ENCODE data around the gene TRANK1. TPM values are rescaled to one million over a fixed set of nuclear protein-coding genes. Genes with fewer than 3 reads are reported as not detected.
A peak's percentile ranks its signal among the peaks of the same experiment; 100 is the strongest.

TRANK1 gene
- total RNA-seq (2022) (10.3 and 21.5 TPM in 2 replicates), Bru-seq, nascent RNA (percentile 55 among the genes with signal in this experiment), BruChase-seq, experiment 1, labeled RNA remaining after a 6-hour chase (percentile 45 among the genes with signal in this experiment), BruChase-seq, experiment 2, labeled RNA remaining after a 2-hour chase (percentile 40 among the genes with signal in this experiment)
- long read RNA-seq, partial matches to known transcripts: 7 of 10 reads
- long read RNA-seq, other reads (novel, unspliced or antisense): 3 of 10 reads

- TF ChIP-seq CTCF (IDR thresholded peaks at IDR 0.05; ENCODE audit: unreplicated experiment): no peak
- peak; percentile 15 for DNase-seq
- CTCF ChIA-PET: interaction anchor here (1.8 kb wide), 1 partner anchor 14 kb away, joined by 7 read pairs; no protein-coding TSS in a partner anchor
- Mint-ChIP-seq H3K36me3 (ENCODE audit: insufficient read depth, unreplicated experiment) (peaks cover 6% of the 10 kb centered on the region), H3K4me3 (ENCODE audit: low read depth, unreplicated experiment) (peak within 1 kb of the TSS; percentile 78), H3K27me3 (ENCODE audit: unreplicated experiment) (no peaks in the 10 kb centered on the region), H3K4me1 (ENCODE audit: low read depth, unreplicated experiment) (no peaks in the 10 kb centered on the region), H3K27ac (ENCODE audit: unreplicated experiment) (no peak within 1 kb of the TSS), H3K9me3 (ENCODE audit: low read depth, unreplicated experiment) (peaks cover 6% of the 10 kb centered on the region)
- intact Hi-C loops (cut with micrococcal nuclease; ENCODE audit: unreplicated experiment): no loop called here
- no TSS peak for BruUV-seq (replicated peaks)
These were observed at the start of gene TRANK1 for GRCh38 chr3:36944641-36945270. TRANK1 (minus strand) TSS chr3:36945054; CDS start chr3:36944809, 245 bp downstream.

DNA sequence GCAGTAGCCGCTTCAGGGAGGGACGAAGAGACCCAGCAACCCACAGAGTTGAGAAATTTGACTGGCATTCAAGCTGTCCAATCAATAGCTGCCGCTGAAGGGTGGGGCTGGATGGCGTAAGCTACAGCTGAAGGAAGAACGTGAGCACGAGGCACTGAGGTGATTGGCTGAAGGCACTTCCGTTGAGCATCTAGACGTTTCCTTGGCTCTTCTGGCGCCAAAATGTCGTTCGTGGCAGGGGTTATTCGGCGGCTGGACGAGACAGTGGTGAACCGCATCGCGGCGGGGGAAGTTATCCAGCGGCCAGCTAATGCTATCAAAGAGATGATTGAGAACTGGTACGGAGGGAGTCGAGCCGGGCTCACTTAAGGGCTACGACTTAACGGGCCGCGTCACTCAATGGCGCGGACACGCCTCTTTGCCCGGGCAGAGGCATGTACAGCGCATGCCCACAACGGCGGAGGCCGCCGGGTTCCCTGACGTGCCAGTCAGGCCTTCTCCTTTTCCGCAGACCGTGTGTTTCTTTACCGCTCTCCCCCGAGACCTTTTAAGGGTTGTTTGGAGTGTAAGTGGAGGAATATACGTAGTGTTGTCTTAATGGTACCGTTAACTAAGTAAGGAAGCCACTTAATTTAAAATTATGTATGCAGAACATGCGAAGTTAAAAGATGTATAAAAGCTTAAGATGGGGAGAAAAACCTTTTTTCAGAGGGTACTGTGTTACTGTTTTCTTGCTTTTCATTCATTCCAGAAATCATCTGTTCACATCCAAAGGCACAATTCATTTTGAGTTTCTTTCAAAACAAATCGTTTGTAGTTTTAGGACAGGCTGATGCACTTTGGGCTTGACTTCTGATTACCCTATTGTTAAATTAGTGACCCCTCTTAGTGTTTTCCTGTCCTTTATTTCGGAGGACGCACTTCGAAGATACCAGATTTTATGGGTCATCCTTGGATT lies 48.8 kb upstream of the TRANK1 start, which contains the start of gene MLH1:
TSS of gene MLH1 (plus strand) at position 193 of the 958 bp plus-strand sequence. CDS start at position 223, 30 bp downstream.
- Mint-ChIP-seq H3K4me1 (ENCODE audit: low read depth, unreplicated experiment) (no peaks in the 10 kb centered on the region), H3K36me3 (ENCODE audit: insufficient read depth, unreplicated experiment) (peaks cover 29% of the 10 kb centered on the region), H3K4me3 (ENCODE audit: low read depth, unreplicated experiment) (no peak within 1 kb of the TSS), H3K27ac (ENCODE audit: unreplicated experiment) (no peak within 1 kb of the TSS), H3K9me3 (ENCODE audit: low read depth, unreplicated experiment) (no peaks in the 10 kb centered on the region), H3K27me3 (ENCODE audit: unreplicated experiment) (no peaks in the 10 kb centered on the region)
- intact Hi-C loops (cut with micrococcal nuclease; ENCODE audit: unreplicated experiment): loop anchor here (2.0 kb wide), 1 partner anchor 219 kb away; no protein-coding TSS in a partner anchor
- peak; percentile 98 for DNase-seq
- TF ChIP-seq CTCF (IDR thresholded peaks at IDR 0.05; ENCODE audit: unreplicated experiment): no peak
- BruUV-seq (replicated peaks): TSS peak; percentile 84
- CTCF ChIA-PET: interaction anchor here (1.3 to 1.6 kb wide), 2 partner anchors 13 to 35 kb away, joined by 4 to 10 read pairs; no protein-coding TSS in a partner anchor

- no peak for DNase-seq
- CTCF ChIA-PET: interaction anchor here (0.5 to 1.6 kb wide), 3 partner anchors 13 to 370 kb away, joined by 4 to 10 read pairs (median 5); no protein-coding TSS in a partner anchor
- H3K4me3 Mint-ChIP-seq (ENCODE audit: low read depth, unreplicated experiment): no peak within 1 kb of the TSS
- peaks cover 7% of the 10 kb centered on the region for H3K4me1 Mint-ChIP-seq (ENCODE audit: low read depth, unreplicated experiment)
- H3K9me3 Mint-ChIP-seq (ENCODE audit: low read depth, unreplicated experiment): no peaks in the 10 kb centered on the region
- H3K27ac Mint-ChIP-seq (ENCODE audit: unreplicated experiment): no peak within 1 kb of the TSS
- no TSS peak for BruUV-seq (replicated peaks)
- peaks cover 22% of the 10 kb centered on the region for H3K36me3 Mint-ChIP-seq (ENCODE audit: insufficient read depth, unreplicated experiment)
- no peak for TF ChIP-seq CTCF (IDR thresholded peaks at IDR 0.05; ENCODE audit: unreplicated experiment)
- H3K27me3 Mint-ChIP-seq (ENCODE audit: unreplicated experiment): no peaks in the 10 kb centered on the region
- intact Hi-C loops (cut with micrococcal nuclease; ENCODE audit: unreplicated experiment): loop anchor here (2.0 kb wide), 1 partner anchor 220 kb away; no protein-coding TSS in a partner anchor
These were observed 48.0 kb upstream of the TRANK1 start, which contains the start of gene EPM2AIP1 for GRCh38 chr3:36992806-36993325. EPM2AIP1 (minus strand) TSS chr3:36993131; CDS start chr3:36993077, 54 bp downstream.
